Fibroblast of peridontal ligament (primary cell): Measurements from ENCODE around the gene IARS2.
"Not testable (repeated sequence)": the region's sequence is repeated elsewhere in the genome, so short reads cannot be mapped to it uniquely, and the experiment has no call there.

Experiments used
- DNase-seq: peaks from one replicate; pipeline ENCODE4 v3.0.0-alpha.2; 2010; ENCODE audit errors: extremely low read depth

The IARS2 gene

GRCh38 chr1:220164517-220164916, 70.6 kb downstream of the IARS2 start:
- no peak for DNase-seq

GRCh38 chr1:220166853-220167252, 72.9 kb downstream of the IARS2 start:
- DNase-seq = no peak

- DNase-seq = not testable (repeated sequence)
Measured at GRCh38 chr1:220169887-220170286, 76.0 kb downstream of the IARS2 start.

- no peak for DNase-seq
Measured at GRCh38 chr1:220170836-220171526, 77.0 kb downstream of the IARS2 start.

GRCh38 chr1:220176540-220176939, 82.6 kb downstream of the IARS2 start:
- DNase-seq = no peak

- DNase-seq = no peak
Measured at GRCh38 chr1:220182111-220182510, 88.2 kb downstream of the IARS2 start.

GRCh38 chr1:220182656-220183055, 88.7 kb downstream of the IARS2 start:
- DNase-seq = no peak

GRCh38 chr1:220184506-220184905, 90.6 kb downstream of the IARS2 start:
- peak; percentile 53 for DNase-seq

GRCh38 chr1:220186752-220187151, 92.8 kb downstream of the IARS2 start:
- no peak for DNase-seq

- DNase-seq = no peak
Measured at GRCh38 chr1:220188538-220188937, 94.6 kb downstream of the IARS2 start.

- DNase-seq = peak; percentile 61
Measured at GRCh38 chr1:220189750-220190347, 95.9 kb downstream of the IARS2 start.

- no peak for DNase-seq
Measured at GRCh38 chr1:220195701-220196100, 101.8 kb downstream of the IARS2 start.
